Measurements from ENCODE around the gene FOXQ1. TPM values are rescaled to one million over a fixed set of nuclear protein-coding genes. Genes with fewer than 3 reads are reported as not detected.

Gene FOXQ1
- total RNA-seq, 4 donors from 2014 or later, result 1.6 TPM; not detected in 3

DNA sequence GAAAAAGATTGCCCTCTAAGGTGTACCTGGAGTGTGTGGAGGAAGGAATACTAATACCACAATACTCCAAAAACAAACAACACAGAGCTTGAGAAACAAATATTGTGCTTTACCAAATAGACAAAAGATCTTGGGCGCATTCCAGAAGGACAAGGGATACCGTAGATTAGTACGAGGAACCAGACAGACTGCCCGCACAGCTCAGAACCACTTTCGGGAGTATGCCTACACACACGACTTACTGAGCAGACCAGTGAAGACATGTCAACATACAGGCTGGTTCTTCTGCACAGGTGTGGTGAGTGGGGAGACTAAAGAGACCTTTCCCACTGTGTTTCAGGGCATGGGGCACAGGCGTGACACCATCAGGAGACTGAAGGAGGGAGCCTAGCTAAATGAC, 15.8 kb upstream of the FOXQ1 start:
- intact Hi-C loops (cut with DNase I; ENCODE audit: low total_unique reads), result no loop called here
- H3K27me3 ChIP-seq, result peaks cover 4% of the 10 kb centered on the region
- no peaks in the 10 kb centered on the region for H3K4me1 ChIP-seq
- no peak overlapping the region for H3K27ac ChIP-seq
- in situ Hi-C loops (cut with MboI; ENCODE audit: low pct_ligation_motif_present in 1 of 4, low pct_unique_long_range_greater_than_20kb in 1 of 4, low sequenced_read_pairs in 3 of 4), result no loop called here
- 73% methylated on average over 7 of the region's 7 CpGs; no CpG with 5 or more reads in 1 of the 2 donors for WGBS, 2 donors (ENCODE audit: low coverage in 1 of 2)
- no peak overlapping the region for H3K4me3 ChIP-seq
- TF ChIP-seq POLR2AphosphoS5 (IDR thresholded peaks at IDR 0.05), result no peak
- no peak for TF ChIP-seq POLR2A (IDR thresholded peaks at IDR 0.05)
- TF ChIP-seq EP300 (IDR thresholded peaks at IDR 0.05; ENCODE audit: low read depth), result no peak
- TF ChIP-seq, protein P1, sequence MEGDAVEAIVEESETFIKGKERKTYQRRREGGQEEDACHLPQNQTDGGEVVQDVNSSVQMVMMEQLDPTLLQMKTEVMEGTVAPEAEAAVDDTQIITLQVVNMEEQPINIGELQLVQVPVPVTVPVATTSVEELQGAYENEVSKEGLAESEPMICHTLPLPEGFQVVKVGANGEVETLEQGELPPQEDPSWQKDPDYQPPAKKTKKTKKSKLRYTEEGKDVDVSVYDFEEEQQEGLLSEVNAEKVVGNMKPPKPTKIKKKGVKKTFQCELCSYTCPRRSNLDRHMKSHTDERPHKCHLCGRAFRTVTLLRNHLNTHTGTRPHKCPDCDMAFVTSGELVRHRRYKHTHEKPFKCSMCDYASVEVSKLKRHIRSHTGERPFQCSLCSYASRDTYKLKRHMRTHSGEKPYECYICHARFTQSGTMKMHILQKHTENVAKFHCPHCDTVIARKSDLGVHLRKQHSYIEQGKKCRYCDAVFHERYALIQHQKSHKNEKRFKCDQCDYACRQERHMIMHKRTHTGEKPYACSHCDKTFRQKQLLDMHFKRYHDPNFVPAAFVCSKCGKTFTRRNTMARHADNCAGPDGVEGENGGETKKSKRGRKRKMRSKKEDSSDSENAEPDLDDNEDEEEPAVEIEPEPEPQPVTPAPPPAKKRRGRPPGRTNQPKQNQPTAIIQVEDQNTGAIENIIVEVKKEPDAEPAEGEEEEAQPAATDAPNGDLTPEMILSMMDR (IDR thresholded peaks at IDR 0.05), result no peak
- H3K9me3 ChIP-seq, result no peaks in the 10 kb centered on the region
- no peaks in the 10 kb centered on the region for H3K36me3 ChIP-seq
- DNase-seq, result no peak

DNA sequence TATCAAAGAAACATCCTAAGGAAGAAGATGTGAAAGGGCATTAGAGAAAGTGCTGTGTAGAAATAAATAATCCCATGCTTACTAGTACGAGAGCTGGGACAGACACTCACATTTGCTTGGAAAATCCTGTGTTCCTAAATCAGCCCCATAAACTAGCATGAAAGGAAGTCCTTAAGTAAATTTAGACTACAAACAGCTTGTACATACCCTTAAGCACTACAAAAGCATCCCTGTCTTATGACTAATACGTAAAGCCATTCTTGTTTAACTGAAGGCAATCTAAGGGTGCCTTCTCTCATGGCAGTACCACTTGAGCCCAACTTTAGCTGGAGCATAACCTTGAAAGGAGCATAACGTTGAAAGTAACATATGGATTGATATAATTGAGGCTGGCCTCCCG, 15.4 kb upstream of the FOXQ1 start:
- no peaks in the 10 kb centered on the region for H3K36me3 ChIP-seq
- no peak for TF ChIP-seq POLR2A (IDR thresholded peaks at IDR 0.05)
- TF ChIP-seq EP300 (IDR thresholded peaks at IDR 0.05; ENCODE audit: low read depth), result no peak
- TF ChIP-seq POLR2AphosphoS5 (IDR thresholded peaks at IDR 0.05), result no peak
- TF ChIP-seq, protein P1 (IDR thresholded peaks at IDR 0.05), result no peak

DNA sequence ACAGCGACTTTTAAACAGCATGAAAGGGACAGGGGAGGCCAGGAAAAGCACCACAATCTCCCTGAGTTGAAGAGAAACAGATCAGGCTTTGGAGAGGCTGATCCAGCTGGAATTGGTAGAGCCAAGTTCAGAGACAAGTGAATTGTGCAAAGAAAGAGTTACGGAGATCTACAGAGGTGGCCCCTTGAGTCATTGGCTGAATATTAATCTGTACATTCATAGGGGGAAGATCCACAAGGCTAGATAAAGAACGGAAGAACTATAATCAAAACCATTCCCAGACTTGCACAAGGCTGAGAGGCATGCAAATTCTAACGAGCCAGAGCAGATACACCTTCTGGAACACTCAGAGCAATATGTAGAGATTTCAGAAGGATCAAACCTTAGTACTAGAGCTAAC, 14.2 kb upstream of the FOXQ1 start:
- in situ Hi-C loops (cut with MboI; ENCODE audit: low pct_ligation_motif_present in 1 of 4, low pct_unique_long_range_greater_than_20kb in 1 of 4, low sequenced_read_pairs in 3 of 4) (no loop called here), intact Hi-C loops (cut with DNase I; ENCODE audit: low total_unique reads) (no loop called here)
- Histone ChIP-seq H3K27ac (no peak overlapping the region), H3K9me3 (peaks cover 0 to 8% of the 10 kb centered on the region in 2 donors), H3K27me3 (peaks cover 4% of the 10 kb centered on the region), H3K4me3 (no peak overlapping the region), H3K36me3 (no peaks in the 10 kb centered on the region), H3K4me1 (no peaks in the 10 kb centered on the region)
- DNase-seq, result no peak
- 62 to 65% methylated on average over 2 to 4 of the region's 4 CpGs for WGBS, 2 donors (ENCODE audit: low coverage in 1 of 2)
- no peak for TF ChIP-seq EP300 (IDR thresholded peaks at IDR 0.05; ENCODE audit: low read depth)
- TF ChIP-seq POLR2AphosphoS5 (IDR thresholded peaks at IDR 0.05), result no peak
- TF ChIP-seq POLR2A (IDR thresholded peaks at IDR 0.05), result no peak
- TF ChIP-seq, protein P1 (IDR thresholded peaks at IDR 0.05), result no peak

More for the DNA sequence above, 15.4 kb upstream of the FOXQ1 start:
- intact Hi-C loops (cut with DNase I; ENCODE audit: low total_unique reads), result no loop called here
- WGBS, 2 donors (ENCODE audit: low coverage in 1 of 2), result 64 to 67% methylated on average over 3 to 4 of the region's 4 CpGs
- Histone ChIP-seq H3K4me1 (no peaks in the 10 kb centered on the region), H3K4me3 (no peak overlapping the region), H3K27me3 (peaks cover 4% of the 10 kb centered on the region), H3K27ac (no peak overlapping the region), H3K9me3 (peaks cover 0 to 4% of the 10 kb centered on the region in 2 donors)
- no peak for DNase-seq
- in situ Hi-C loops (cut with MboI; ENCODE audit: low pct_ligation_motif_present in 1 of 4, low pct_unique_long_range_greater_than_20kb in 1 of 4, low sequenced_read_pairs in 3 of 4), result no loop called here

DNA sequence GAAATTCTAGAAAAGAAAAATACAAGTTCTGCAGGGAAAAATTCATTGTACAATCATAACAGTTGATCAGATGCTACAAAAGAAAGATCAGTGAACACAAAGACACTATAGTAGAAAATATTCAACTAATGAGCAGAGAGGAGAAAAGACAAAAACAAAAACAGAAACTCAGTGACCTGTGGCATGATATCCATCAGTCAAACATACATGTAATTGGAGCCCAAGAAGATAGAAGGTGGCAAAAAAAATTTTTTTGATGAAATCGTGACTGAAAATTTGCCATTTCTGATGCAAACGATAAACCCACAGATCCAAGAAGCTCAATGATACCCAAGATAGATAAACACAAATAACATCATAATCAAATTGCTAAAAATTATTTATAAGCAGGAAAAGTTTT, 13.1 kb upstream of the FOXQ1 start:
- in situ Hi-C loops (cut with MboI; ENCODE audit: low pct_ligation_motif_present in 1 of 4, low pct_unique_long_range_greater_than_20kb in 1 of 4, low sequenced_read_pairs in 3 of 4), result no loop called here
- intact Hi-C loops (cut with DNase I; ENCODE audit: low total_unique reads), result no loop called here
- TF ChIP-seq EP300 (IDR thresholded peaks at IDR 0.05; ENCODE audit: low read depth) (no peak), POLR2AphosphoS5 (IDR thresholded peaks at IDR 0.05) (no peak), POLR2A (IDR thresholded peaks at IDR 0.05) (no peak)
- TF ChIP-seq, protein P1 (IDR thresholded peaks at IDR 0.05), result no peak

More for the DNA sequence above, 13.1 kb upstream of the FOXQ1 start:
- Histone ChIP-seq H3K27ac (no peak overlapping the region), H3K9me3 (peaks cover 0 to 8% of the 10 kb centered on the region in 2 donors), H3K36me3 (no peaks in the 10 kb centered on the region), H3K4me3 (no peak overlapping the region), H3K27me3 (peaks cover 4% of the 10 kb centered on the region), H3K4me1 (no peaks in the 10 kb centered on the region)
- DNase-seq, result no peak
- 90 to 96% methylated on average over 2 of the region's 2 CpGs for WGBS, 2 donors (ENCODE audit: low coverage in 1 of 2)

Data from transverse colon (tissue), 4 donors.